Mesenchymal stem cell (in vitro differentiated cells and primary cell): ENCODE results near the gene TMPRSS13.
A peak's percentile ranks its signal among the peaks of the same experiment; 100 is the strongest.

Source experiments
- DNase-seq: peaks from one replicate; pipeline ENCODE4 v3.0.0-alpha.2; 2013
- H2AFZ ChIP-seq: one replicate; pipeline ENCODE4 v1.6.1; 2013; ENCODE audit warnings: low read depth, mild to moderate bottlenecking, control low read depth, inconsistent platforms, low read length, moderate library complexity
- H2AK5ac ChIP-seq: 2 replicates; pipeline ENCODE4 v1.6.1; 2013; ENCODE audit warnings: low read length, moderate library complexity, mild to moderate bottlenecking, inconsistent platforms; ENCODE audit not compliant: severe bottlenecking
- H2BK120ac ChIP-seq: one replicate; pipeline ENCODE4 v1.6.1; 2013; ENCODE audit warnings: low read depth, mild to moderate bottlenecking, inconsistent platforms, low read length, moderate library complexity
- H2BK12ac ChIP-seq, 2 experiments: one replicate each; pipeline ENCODE4 v1.6.1; 2013; ENCODE audit warnings: inconsistent platforms in 2 of 2, low read length in 2 of 2, mild to moderate bottlenecking in 2 of 2, moderate library complexity in 2 of 2, control low read depth in 1 of 2
- H2BK15ac ChIP-seq: one replicate; pipeline ENCODE4 v1.6.1; 2013; ENCODE audit warnings: mild to moderate bottlenecking, low read depth, inconsistent platforms; ENCODE audit not compliant: poor library complexity, severe bottlenecking
- H2BK5ac ChIP-seq: 2 replicates; pipeline ENCODE4 v1.6.1; 2013; ENCODE audit warnings: low read depth, mild to moderate bottlenecking, low read length, control low read depth, inconsistent platforms; ENCODE audit not compliant: poor library complexity, severe bottlenecking
- H3K14ac ChIP-seq, 2 experiments: one replicate each; pipeline ENCODE4 v1.6.1; 2013; ENCODE audit warnings: inconsistent platforms in 2 of 2, low read length in 2 of 2, control low read depth in 1 of 2, mild to moderate bottlenecking in 1 of 2, moderate library complexity in 1 of 2
- H3K18ac ChIP-seq, 2 experiments: one replicate each; pipeline ENCODE4 v1.6.1; 2013; ENCODE audit warnings: inconsistent platforms in 2 of 2, low read length in 2 of 2, control low read depth in 1 of 2, low read depth in 1 of 2, mild to moderate bottlenecking in 1 of 2
- H3K23ac ChIP-seq, 2 experiments: one replicate each; pipeline ENCODE4 v1.6.1; 2013; ENCODE audit warnings: inconsistent platforms in 2 of 2, low read length in 2 of 2, mild to moderate bottlenecking in 2 of 2, moderate library complexity in 2 of 2, control low read depth in 1 of 2
- H3K27ac ChIP-seq: 2 replicates; pipeline ENCODE4 v1.5.1; 2013; ENCODE audit warnings: mild to moderate bottlenecking, moderate library complexity, low read length, control low read depth, inconsistent platforms; ENCODE audit not compliant: poor library complexity, severe bottlenecking
- H3K27me3 ChIP-seq, 2 experiments: 2 replicates each; pipeline versions ENCODE4 v1.6.1 to v1.7.0; 2013; ENCODE audit warnings: low read length in 2 of 2, mild to moderate bottlenecking in 2 of 2, moderate library complexity in 2 of 2, control low read depth in 1 of 2, inconsistent platforms in 1 of 2; ENCODE audit not compliant: control insufficient read depth in 1 of 2, insufficient read depth in 1 of 2
- H3K36me3 ChIP-seq, 2 experiments: 2 replicates each; pipeline versions ENCODE4 v1.6.1 to v1.7.0; 2013; ENCODE audit warnings: low read length in 2 of 2, control low read depth in 1 of 2, inconsistent platforms in 1 of 2, low read depth in 1 of 2, mild to moderate bottlenecking in 1 of 2; ENCODE audit not compliant: insufficient read depth in 2 of 2, control insufficient read depth in 1 of 2
- H3K4ac ChIP-seq, 2 experiments: one replicate each; pipeline ENCODE4 v1.6.1; 2013; ENCODE audit warnings: inconsistent platforms in 2 of 2, low read length in 2 of 2, mild to moderate bottlenecking in 2 of 2, moderate library complexity in 2 of 2, control low read depth in 1 of 2, low read depth in 1 of 2
- H3K4me1 ChIP-seq: 2 replicates; pipeline ENCODE4 v1.6.1; 2013; ENCODE audit warnings: low read depth, low read length, control low read depth; ENCODE audit not compliant: control insufficient read depth, insufficient read depth
- H3K4me2 ChIP-seq: 2 replicates; pipeline ENCODE4 v1.6.1; 2013; ENCODE audit warnings: low read length, mild to moderate bottlenecking, inconsistent platforms; ENCODE audit not compliant: poor library complexity, severe bottlenecking
- H3K4me3 ChIP-seq, 2 experiments: 2 replicates each; pipeline versions ENCODE4 v1.5.1 to v1.7.0; 2013; ENCODE audit warnings: low read length in 2 of 2, mild to moderate bottlenecking in 2 of 2, control low read depth in 1 of 2, low read depth in 1 of 2; ENCODE audit not compliant: insufficient read depth in 1 of 2
- H3K79me1 ChIP-seq: replicated peaks from 2 replicates; pipeline ENCODE4 v1.6.1; 2013; ENCODE audit warnings: mild to moderate bottlenecking, control low read depth, low read length, inconsistent platforms; ENCODE audit not compliant: poor library complexity, severe bottlenecking
- H3K9ac ChIP-seq: 2 replicates; pipeline ENCODE4 v1.7.0; 2013; ENCODE audit warnings: mild to moderate bottlenecking, low read length, moderate library complexity
- H3K9me3 ChIP-seq: 2 replicates; pipeline ENCODE4 v1.7.0; 2013; ENCODE audit warnings: mild to moderate bottlenecking, low read length; ENCODE audit not compliant: control insufficient read depth
- H4K8ac ChIP-seq: one replicate; pipeline ENCODE4 v1.6.1; 2013; ENCODE audit warnings: inconsistent platforms, mild to moderate bottlenecking, low read length, moderate library complexity
- H4K91ac ChIP-seq: one replicate; pipeline ENCODE4 v1.6.1; 2013; ENCODE audit warnings: mild to moderate bottlenecking, low read length, inconsistent platforms
- WGBS: methylation state at CpG from one replicate; pipeline ENCODE4 v1.1.7; 2013; ENCODE audit warnings: mixed read lengths; 5-methylcytosine and 5-hydroxymethylcytosine counted together

The TMPRSS13 gene

DNA sequence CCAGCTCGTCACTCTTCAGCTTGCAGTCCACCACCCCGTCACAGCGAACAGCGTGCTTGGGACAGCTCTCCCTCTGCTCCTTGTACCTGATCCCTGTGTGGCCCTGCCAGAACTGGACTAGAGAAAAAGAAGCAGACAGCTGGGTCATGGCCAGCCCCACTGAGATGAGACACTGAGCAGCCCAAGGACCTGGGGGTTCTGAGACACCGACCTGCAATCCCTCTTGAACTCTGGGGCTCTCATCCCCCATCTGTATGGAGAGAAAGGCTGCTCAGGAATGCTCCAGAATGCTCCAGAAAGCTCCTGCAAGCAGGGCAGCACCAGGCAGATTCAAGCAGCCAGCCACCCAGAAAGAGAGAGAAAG, 14.8 kb downstream of the TMPRSS13 start:
- Histone ChIP-seq H3K14ac (peak overlapping the region in 1 of 2 experiments; percentile 63), H3K27ac (no peak overlapping the region), H4K91ac (no peak overlapping the region), H3K23ac (no peak overlapping the region), H3K4me3 (no peak overlapping the region), H3K9me3 (no peaks in the 10 kb centered on the region), H3K9ac (no peak overlapping the region), H3K4me2 (no peak overlapping the region), H3K18ac (no peak overlapping the region), H3K4me1 (peaks cover 3% of the 10 kb centered on the region), H2AK5ac (no peak overlapping the region), H2BK12ac (no peak overlapping the region), H2BK120ac (no peak overlapping the region), H3K27me3 (peaks cover 46 to 88% of the 10 kb centered on the region in 2 experiments), H2BK15ac (no peak overlapping the region), H4K8ac (no peak overlapping the region), H2BK5ac (no peak overlapping the region), H3K4ac (no peak overlapping the region), H3K36me3 (no peaks in the 10 kb centered on the region), H3K79me1 (no peaks in the 10 kb centered on the region), H2AFZ (no peak overlapping the region)
- 87% methylated on average over 5 of the region's 5 CpGs for WGBS
- no peak for DNase-seq

DNA sequence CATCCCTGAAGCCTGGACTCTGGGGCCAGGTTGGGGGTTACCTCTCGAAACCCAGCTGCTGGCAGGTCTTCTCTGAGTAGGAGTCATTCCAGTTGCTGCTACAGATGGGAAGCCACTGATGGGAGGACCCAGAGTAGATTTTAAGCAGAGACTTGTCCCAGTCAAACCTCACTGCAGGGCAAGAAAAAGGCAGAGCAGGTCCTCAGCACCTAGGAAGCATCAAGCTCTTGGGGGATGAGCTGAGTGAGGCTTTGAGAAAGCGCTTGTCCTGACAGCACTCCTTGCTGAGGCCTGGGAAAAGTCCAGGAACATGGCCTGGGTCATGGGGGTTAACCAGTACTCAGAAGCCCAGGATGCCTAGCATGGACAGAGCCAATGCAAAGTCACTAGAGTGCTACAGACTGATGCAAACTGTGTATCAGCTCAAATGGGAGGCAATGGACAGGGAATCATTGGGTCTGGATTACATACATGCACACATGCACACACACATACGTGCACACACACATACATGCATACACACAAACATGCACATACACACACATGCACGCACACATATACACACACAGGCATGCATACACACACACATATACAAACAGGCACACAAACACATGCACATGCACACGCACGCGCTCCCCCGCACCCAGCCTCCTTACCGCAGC, 15.3 kb downstream of the TMPRSS13 start:
- H3K4me3 ChIP-seq = no peak overlapping the region
- H3K27me3 ChIP-seq = peaks cover 46 to 84% of the 10 kb centered on the region in 2 experiments
- H3K23ac ChIP-seq = no peak overlapping the region
- H2AFZ ChIP-seq = no peak overlapping the region
- no peak overlapping the region for H3K27ac ChIP-seq
- no peaks in the 10 kb centered on the region for H3K79me1 ChIP-seq
- H3K9me3 ChIP-seq = no peaks in the 10 kb centered on the region
- no peak overlapping the region for H2BK120ac ChIP-seq
- no peaks in the 10 kb centered on the region for H3K36me3 ChIP-seq
- no peak overlapping the region for H4K8ac ChIP-seq
- peak overlapping the region in 1 of 2 experiments; percentile 63 for H3K14ac ChIP-seq
- H3K9ac ChIP-seq = no peak overlapping the region
- H2BK15ac ChIP-seq = no peak overlapping the region
- H2AK5ac ChIP-seq = no peak overlapping the region
- no peak overlapping the region for H2BK5ac ChIP-seq
- no peak for DNase-seq
- peaks cover 2% of the 10 kb centered on the region for H3K4me1 ChIP-seq
- no peak overlapping the region for H3K4me2 ChIP-seq
- no peak overlapping the region for H4K91ac ChIP-seq
- H3K4ac ChIP-seq = no peak overlapping the region
- no peak overlapping the region for H3K18ac ChIP-seq
- no peak overlapping the region for H2BK12ac ChIP-seq
- WGBS = 94% methylated on average over 9 of the region's 9 CpGs

DNA sequence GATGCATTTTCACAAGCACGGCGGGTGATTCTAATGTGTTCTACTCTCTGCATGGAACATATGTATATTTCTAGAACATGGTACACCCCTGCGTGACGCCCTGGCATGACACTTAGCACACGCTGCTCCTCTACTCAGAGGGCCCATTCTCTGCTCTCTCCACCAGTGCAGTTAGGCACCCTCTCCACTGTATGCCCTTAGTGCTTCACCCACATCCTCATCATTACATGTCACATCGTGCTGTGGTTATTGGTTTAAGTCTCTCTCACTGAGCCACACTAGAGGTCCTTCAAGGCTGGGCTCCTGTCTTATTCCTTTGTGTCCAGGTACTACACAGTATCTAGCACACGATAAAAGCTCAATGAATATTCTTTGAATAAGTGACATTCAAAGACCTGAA, 16.7 kb downstream of the TMPRSS13 start:
- Histone ChIP-seq H3K4ac (no peak overlapping the region), H3K4me2 (no peak overlapping the region), H2AFZ (no peak overlapping the region), H4K8ac (no peak overlapping the region), H3K27ac (no peak overlapping the region), H3K4me3 (no peak overlapping the region), H3K36me3 (no peaks in the 10 kb centered on the region), H3K18ac (no peak overlapping the region), H2BK5ac (no peak overlapping the region), H3K23ac (no peak overlapping the region), H3K79me1 (no peaks in the 10 kb centered on the region), H4K91ac (no peak overlapping the region), H2AK5ac (no peak overlapping the region), H3K14ac (no peak overlapping the region), H3K9ac (no peak overlapping the region), H3K9me3 (no peaks in the 10 kb centered on the region), H2BK12ac (no peak overlapping the region), H3K27me3 (peaks cover 42 to 71% of the 10 kb centered on the region in 2 experiments), H3K4me1 (peaks cover 3% of the 10 kb centered on the region), H2BK15ac (no peak overlapping the region), H2BK120ac (no peak overlapping the region)
- 92% methylated on average over 7 of the region's 7 CpGs for WGBS
- DNase-seq = no peak

DNA sequence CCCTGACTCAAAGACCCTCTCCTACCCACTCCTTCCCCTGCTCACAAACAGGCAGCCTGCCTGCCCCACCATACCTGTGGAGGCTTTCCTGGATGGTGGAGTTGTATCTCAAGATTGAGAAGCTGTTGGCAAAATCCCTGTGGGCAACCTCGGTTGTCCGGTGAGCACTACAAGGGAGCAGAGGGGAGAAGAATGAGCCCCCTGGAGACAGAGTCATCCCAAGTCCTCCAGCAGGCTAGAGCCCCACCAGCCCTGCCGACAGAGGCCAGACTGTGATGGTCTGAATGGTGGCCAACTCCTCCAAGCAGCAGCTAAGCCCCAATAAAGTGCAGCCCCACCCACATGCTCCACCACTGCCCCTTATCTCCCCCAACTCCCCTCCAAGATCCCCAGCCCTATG, 17.5 kb downstream of the TMPRSS13 start:
- Histone ChIP-seq H3K4me3 (no peak overlapping the region), H4K8ac (no peak overlapping the region), H2BK120ac (no peak overlapping the region), H3K9me3 (no peaks in the 10 kb centered on the region), H2BK12ac (peak overlapping the region in 1 of 2 experiments; percentile 18), H3K79me1 (no peaks in the 10 kb centered on the region), H2AK5ac (no peak overlapping the region), H3K4ac (no peak overlapping the region), H3K14ac (peak overlapping the region in 1 of 2 experiments; percentile 23), H3K4me1 (peaks cover 8% of the 10 kb centered on the region), H3K4me2 (no peak overlapping the region), H3K23ac (no peak overlapping the region), H3K27ac (no peak overlapping the region), H2BK15ac (no peak overlapping the region), H4K91ac (no peak overlapping the region), H3K9ac (no peak overlapping the region), H3K18ac (no peak overlapping the region), H3K27me3 (peaks cover 35 to 63% of the 10 kb centered on the region in 2 experiments), H3K36me3 (no peaks in the 10 kb centered on the region), H2AFZ (no peak overlapping the region), H2BK5ac (no peak overlapping the region)
- DNase-seq = no peak
- 100% methylated on average over 3 of the region's 3 CpGs for WGBS
